GM23338 (cell line): ENCODE measurements around the gene APEX1. TPM values are rescaled to one million over a fixed set of nuclear protein-coding genes. Genes with fewer than 3 reads are reported as not detected.

Experiments used
- ATAC-seq: fragments of 200-7000 bp; cut with Tn5 transposase; 3 replicates; pipeline ENCODE4 v1.9.1; 2020
- DNase-seq: peaks from one replicate; pipeline ENCODE4 v3.0.0-alpha.2; 2015; ENCODE audit warnings: low spot score
- H2AFZ ChIP-seq: fragments of 200-600 bp; sonication (generic); 2 replicates; pipeline ENCODE4 v1.8.0; 2016; ENCODE audit warnings: antibody characterized with exemption, mild to moderate bottlenecking, moderate library complexity
- H3F3A ChIP-seq: fragments of 200-600 bp; sonication (generic); replicated peaks from 2 replicates; pipeline ENCODE4 v1.8.0; 2017; ENCODE audit warnings: antibody characterized with exemption, mixed run types, low read depth
- H3K27ac ChIP-seq: fragments of 200-600 bp; sonication (generic); 2 replicates; pipeline ENCODE4 v1.6.1; 2016; ENCODE audit warnings: low read depth
- H3K27me3 ChIP-seq: fragments of 200-600 bp; sonication (generic); 2 replicates; pipeline ENCODE4 v1.8.0; 2016; ENCODE audit warnings: mild to moderate bottlenecking, mixed run types, moderate library complexity; ENCODE audit not compliant: insufficient read depth
- H3K36me3 ChIP-seq: fragments of 200-600 bp; sonication (generic); 2 replicates; pipeline ENCODE4 v1.8.0; 2016; ENCODE audit warnings: mild to moderate bottlenecking; ENCODE audit not compliant: insufficient read depth
- H3K4me1 ChIP-seq: fragments of 200-600 bp; sonication (generic); 2 replicates; pipeline ENCODE4 v1.8.0; 2016; ENCODE audit warnings: mild to moderate bottlenecking, moderate library complexity; ENCODE audit not compliant: insufficient read depth
- H3K4me2 ChIP-seq: fragments of 200-600 bp; sonication (generic); 2 replicates; pipeline ENCODE4 v1.7.1; 2017; ENCODE audit warnings: mixed run types
- H3K4me3 ChIP-seq: fragments of 200-600 bp; sonication (generic); 2 replicates; pipeline ENCODE4 v1.6.1; 2016; ENCODE audit warnings: mixed run types
- H3K79me2 ChIP-seq: fragments of 200-600 bp; sonication (generic); replicated peaks from 2 replicates; pipeline ENCODE4 v1.8.0; 2017; ENCODE audit warnings: mild to moderate bottlenecking; ENCODE audit not compliant: insufficient read depth
- H3K9me2 ChIP-seq: fragments of 200-600 bp; sonication (generic); 2 replicates; pipeline ENCODE4 v1.8.0; 2017; ENCODE audit not compliant: insufficient read depth
- H4K20me1 ChIP-seq: fragments of 200-600 bp; sonication (generic); replicated peaks from 2 replicates; pipeline ENCODE4 v1.8.0; 2017; ENCODE audit warnings: mild to moderate bottlenecking; ENCODE audit not compliant: insufficient read depth
- H3K27ac Mint-ChIP-seq: 2 replicates; pipeline ENCODE4 v1.8.0; 2020; ENCODE audit warnings: inconsistent platforms, mild to moderate bottlenecking, moderate library complexity, mixed read lengths
- H3K27me3 Mint-ChIP-seq: 3 replicates; pipeline ENCODE4 v1.8.0; 2022; ENCODE audit warnings: low read depth, mild to moderate bottlenecking, moderate library complexity, mixed read lengths, inconsistent platforms; ENCODE audit not compliant: insufficient read depth, poor library complexity
- H3K36me3 Mint-ChIP-seq: 3 replicates; pipeline ENCODE4 v1.8.0; 2021; ENCODE audit warnings: low read depth, mild to moderate bottlenecking, inconsistent platforms, moderate library complexity, mixed read lengths
- H3K4me1 Mint-ChIP-seq: 3 replicates; pipeline ENCODE4 v1.8.0; 2020; ENCODE audit warnings: mild to moderate bottlenecking, inconsistent platforms, mixed read lengths
- H3K4me3 Mint-ChIP-seq: 3 replicates; pipeline ENCODE4 v1.8.0; 2021; ENCODE audit warnings: moderate library complexity, mild to moderate bottlenecking, inconsistent platforms, mixed read lengths
- H3K9me3 Mint-ChIP-seq: 3 replicates; pipeline ENCODE4 v1.8.0; 2020; ENCODE audit warnings: moderate library complexity, mild to moderate bottlenecking, inconsistent platforms, mixed read lengths
- CREB1 ChIP-seq: fragments of 250-450 bp; sonication (Bioruptor Pico); IDR thresholded peaks from 2 replicates; pipeline ENCODE4 v1.5.0; 2020; ENCODE audit warnings: low read depth, mild to moderate bottlenecking, moderate library complexity
- CTCF ChIP-seq, 2 experiments: fragments of 200-600 bp in 1 of 2; sonication (generic) in 1 of 2; conservative IDR thresholded peaks; 2 replicates each; pipeline versions ENCODE4 v1.5.1 to v1.6.1; 2016 to 2017; ENCODE audit warnings: antibody characterized with exemption in 2 of 2, low read depth in 2 of 2, mild to moderate bottlenecking in 2 of 2, moderate library complexity in 1 of 2
- ETS1 ChIP-seq: IDR thresholded peaks from 2 replicates; pipeline ENCODE4 v1.6.1; 2016; ENCODE audit warnings: antibody characterized with exemption
- EZH2 ChIP-seq: fragments of 200-600 bp; sonication (generic); IDR thresholded peaks from one replicate; pipeline ENCODE4 v1.8.0; 2017; ENCODE audit warnings: antibody characterized with exemption, mild to moderate bottlenecking, low read depth; ENCODE audit not compliant: unreplicated experiment
- EZH2phosphoT487 ChIP-seq: fragments of 200-600 bp; sonication (generic); IDR thresholded peaks from one replicate; pipeline ENCODE4 v1.8.1; 2018; ENCODE audit warnings: antibody characterized with exemption; ENCODE audit not compliant: unreplicated experiment
- JUNB ChIP-seq: IDR thresholded peaks from one replicate; pipeline ENCODE4 v1.6.1; 2016; ENCODE audit warnings: antibody characterized with exemption; ENCODE audit not compliant: unreplicated experiment
- NANOG ChIP-seq: IDR thresholded peaks from 2 replicates; pipeline ENCODE4 v1.6.1; 2016; ENCODE audit warnings: antibody characterized with exemption, borderline replicate concordance
- POLR2AphosphoS5 ChIP-seq: IDR thresholded peaks from 2 replicates; pipeline ENCODE4 v1.6.1; 2016; ENCODE audit warnings: antibody characterized with exemption, low read depth
- ZNF114 ChIP-seq: fragments of 250-450 bp; sonication (Bioruptor Pico); IDR thresholded peaks from 2 replicates; pipeline ENCODE4 v1.5.0; 2020; ENCODE audit warnings: mild to moderate bottlenecking, moderate library complexity
- ZNF331 ChIP-seq: fragments of 250-450 bp; sonication (Bioruptor Pico); IDR thresholded peaks from 2 replicates; pipeline ENCODE4 v1.5.0; 2020; ENCODE audit warnings: low read depth, mild to moderate bottlenecking, moderate library complexity
- ZNF462 ChIP-seq: fragments of 250-450 bp; sonication (Bioruptor Pico); IDR thresholded peaks from 2 replicates; pipeline ENCODE4 v1.5.0; 2020; ENCODE audit warnings: mild to moderate bottlenecking, moderate library complexity
- polyA plus RNA-seq: library from polyadenylated mRNA; unstranded; fragments of >200 nt; fragmentation: Nextera tagmentation; extraction: Ambion mirVana; gene quantifications from 2 replicates; pipeline ENCODE4 v1.2.1, GENCODE V29; 2016
- total RNA-seq: library from RNA; depleted of rRNA; stranded (reverse); fragments of >200 nt; shearing (Covaris generic); gene quantifications from 2 replicates; pipeline ENCODE4 v1.2.3, GENCODE V29; 2014

The APEX1 gene
- total and polyA plus RNA-seq, 2 experiments from 2014 or later: 247 to 279 TPM

- ATAC-seq (no peak), DNase-seq (no peak)
- peaks cover 25% of the 10 kb centered on the region for H3K4me1 ChIP-seq
- H3K27ac Mint-ChIP-seq: no peak overlapping the region
- no peak for TF ChIP-seq NANOG
- no peak for TF ChIP-seq ZNF331
- no peak for TF ChIP-seq CTCF (conservative IDR thresholded peaks at IDR 0.05; ENCODE audit: low read depth in 2 of 2)
- no peak overlapping the region for H3K27ac ChIP-seq
- peaks cover 48% of the 10 kb centered on the region for H3K4me1 Mint-ChIP-seq
- no peaks in the 10 kb centered on the region for H4K20me1 ChIP-seq
- H3K27me3 Mint-ChIP-seq: peaks cover 6% of the 10 kb centered on the region
- H3K79me2 ChIP-seq: no peaks in the 10 kb centered on the region
- H3K4me3 Mint-ChIP-seq: no peak overlapping the region
- no peaks in the 10 kb centered on the region for H3K9me2 ChIP-seq
- H3F3A ChIP-seq: 0 out of 2 replicates have a peak, but pooled peaks cover 3% of the 10 kb centered on the region
- H3K9me3 Mint-ChIP-seq: no peaks in the 10 kb centered on the region
- 0 out of 2 replicates have a peak, but pooled peaks cover 2% of the 10 kb centered on the region for H3K36me3 ChIP-seq
- H3K4me3 ChIP-seq: no peak overlapping the region
- H3K4me2 ChIP-seq: no peak overlapping the region
- no peaks in the 10 kb centered on the region for H3K36me3 Mint-ChIP-seq
- no peaks in the 10 kb centered on the region for H3K27me3 ChIP-seq
- H2AFZ ChIP-seq: no peak overlapping the region
Measured at GRCh38 chr14:20492486-20492885, 37.5 kb downstream of the APEX1 start.

GRCh38 chr14:20493634-20494033 lies 38.6 kb downstream of the APEX1 start:
- Histone ChIP-seq H3K4me1 (peaks cover 25% of the 10 kb centered on the region), H3K4me3 (no peak overlapping the region), H2AFZ (peak overlapping the region; percentile 93; the same call in 1 of the 2 replicates), H3F3A (peaks cover 3% of the 10 kb centered on the region; the same call in 1 of the 2 replicates), H3K27me3 (no peaks in the 10 kb centered on the region), H3K4me2 (no peak overlapping the region), H4K20me1 (no peaks in the 10 kb centered on the region), H3K36me3 (0 out of 2 replicates have a peak, but pooled peaks cover 2% of the 10 kb centered on the region), H3K9me2 (no peaks in the 10 kb centered on the region), H3K27ac (no peak overlapping the region), H3K79me2 (no peaks in the 10 kb centered on the region)
- H3K4me1 Mint-ChIP-seq: peaks cover 42% of the 10 kb centered on the region
- H3K4me3 Mint-ChIP-seq: no peak overlapping the region
- ATAC-seq (peak; percentile 36), DNase-seq (no peak)
- H3K36me3 Mint-ChIP-seq: no peaks in the 10 kb centered on the region
- H3K27ac Mint-ChIP-seq: peak overlapping the region; percentile 24; the same call in 1 of the 2 replicates
- peaks cover 6% of the 10 kb centered on the region for H3K27me3 Mint-ChIP-seq
- no peaks in the 10 kb centered on the region for H3K9me3 Mint-ChIP-seq
- TF ChIP-seq CTCF (conservative IDR thresholded peaks at IDR 0.05; ENCODE audit: low read depth in 2 of 2) (no peak), ZNF331 (no peak), CREB1 (no peak), EZH2phosphoT487 (no peak), ZNF114 (CRISPR knock-in tag) (no peak), EZH2 (no peak), POLR2AphosphoS5 (no peak), JUNB (no peak), ZNF462 (no peak), ETS1 (no peak)
